IMR-90 (cell line): ENCODE data around the gene KLC4. TPM values are rescaled to one million over a fixed set of nuclear protein-coding genes. Genes with fewer than 3 reads are reported as not detected.

Experiments used
- ATAC-seq: fragments of 200-7000 bp; cut with Tn5 transposase; 2 replicates; pipeline ENCODE4 v1.9.1; 2020; ENCODE audit warnings: low read depth, mild to moderate bottlenecking, moderate library complexity
- BruUV-seq: library from RNA; stranded (reverse); fragments of 400-500 nt; replicated peaks from 2 replicates; lab custom pipeline; 2021; lab: Mats Ljungman, UMichigan
- CTCF ChIA-PET: fragments of 300-600 bp; formaldehyde crosslinking; extraction: SDS; loops from one replicate; lab custom pipeline; 2021; ENCODE audit warnings: antibody characterized with exemption; lab: Yijun Ruan, JAX
- POLR2A ChIA-PET: fragments of 300-600 bp; sonication (Branson Sonifier 250); formaldehyde crosslinking; loops from one replicate; lab custom pipeline; 2022; ENCODE audit warnings: antibody characterized with exemption; ENCODE audit not compliant: unreplicated experiment; lab: Charles Lee
- DNase-seq: peaks from one replicate; pipeline ENCODE4 v3.0.0; 2013
- H2AFZ ChIP-seq: replicated peaks from 2 replicates; pipeline ENCODE3; 2013; ENCODE audit warnings: low read length, mild to moderate bottlenecking; ENCODE audit not compliant: poor library complexity
- H2AK5ac ChIP-seq: 2 replicates; pipeline ENCODE4 v1.6.1; 2013; ENCODE audit warnings: low read depth, low read length, inconsistent platforms
- H2AK9ac ChIP-seq: replicated peaks from 2 replicates; pipeline ENCODE3; 2013; ENCODE audit warnings: mild to moderate bottlenecking, low read depth, low read length, moderate library complexity; ENCODE audit not compliant: poor library complexity
- H2BK120ac ChIP-seq: 2 replicates; pipeline ENCODE4 v1.6.1; 2013; ENCODE audit warnings: low read depth, low read length, inconsistent platforms
- H2BK15ac ChIP-seq: 3 replicates; pipeline ENCODE4 v1.6.1; 2013; ENCODE audit warnings: low read depth, low read length, inconsistent platforms
- H2BK20ac ChIP-seq: 2 replicates; pipeline ENCODE4 v1.6.1; 2013; ENCODE audit warnings: low read depth, mild to moderate bottlenecking, inconsistent platforms, low read length, moderate library complexity
- H2BK5ac ChIP-seq: 2 replicates; pipeline ENCODE4 v1.6.1; 2013; ENCODE audit warnings: mild to moderate bottlenecking, low read depth, low read length, inconsistent platforms; ENCODE audit not compliant: poor library complexity, severe bottlenecking
- H3K14ac ChIP-seq: replicated peaks from 2 replicates; pipeline ENCODE4 v1.6.1; 2013; ENCODE audit warnings: low read depth, low read length, inconsistent platforms
- H3K18ac ChIP-seq: 2 replicates; pipeline ENCODE4 v1.6.1; 2013; ENCODE audit warnings: low read depth, low read length, control low read depth
- H3K23ac ChIP-seq: 2 replicates; pipeline ENCODE4 v1.6.1; 2013; ENCODE audit warnings: low read depth, low read length, inconsistent platforms
- H3K27ac ChIP-seq: 2 replicates; pipeline ENCODE4 v1.5.1; 2013; ENCODE audit warnings: mild to moderate bottlenecking, control low read depth, low read length; ENCODE audit not compliant: insufficient read depth
- H3K27me3 ChIP-seq: 2 replicates; pipeline ENCODE4 v1.6.1; 2013; ENCODE audit warnings: low read length; ENCODE audit not compliant: control insufficient read depth, insufficient read depth
- H3K36me3 ChIP-seq: 2 replicates; pipeline ENCODE4 v1.6.1; 2013; ENCODE audit warnings: low read length, mixed read lengths; ENCODE audit not compliant: control insufficient read depth, insufficient read depth
- H3K4ac ChIP-seq: 2 replicates; pipeline ENCODE4 v1.6.1; 2013; ENCODE audit warnings: low read depth, low read length, inconsistent platforms
- H3K4me1 ChIP-seq: 2 replicates; pipeline ENCODE4 v1.6.1; 2013; ENCODE audit warnings: low read length, mixed read lengths; ENCODE audit not compliant: control insufficient read depth, insufficient read depth
- H3K4me2 ChIP-seq: 2 replicates; pipeline ENCODE4 v1.6.1; 2013; ENCODE audit warnings: low read depth, mild to moderate bottlenecking, control low read depth, low read length, moderate library complexity
- H3K4me3 ChIP-seq: 2 replicates; pipeline ENCODE4 v1.5.1; 2013; ENCODE audit warnings: low read depth, mild to moderate bottlenecking, control low read depth, low read length, moderate library complexity; ENCODE audit not compliant: insufficient read depth
- H3K56ac ChIP-seq: 2 replicates; pipeline ENCODE4 v1.6.1; 2013; ENCODE audit warnings: low read length, inconsistent platforms; ENCODE audit not compliant: insufficient read depth; ENCODE audit errors: extremely low read depth
- H3K79me1 ChIP-seq, 2 experiments: 2 replicates each; pipeline ENCODE4 v1.6.1; 2013; ENCODE audit warnings: low read length in 2 of 2, inconsistent platforms in 1 of 2, low read depth in 1 of 2
- H3K9ac ChIP-seq: 2 replicates; pipeline ENCODE4 v1.6.1; 2013; ENCODE audit warnings: low read depth, low read length, control low read depth
- H3K9me1 ChIP-seq: 2 replicates; pipeline ENCODE4 v1.6.1; 2013; ENCODE audit warnings: low read length, inconsistent platforms; ENCODE audit not compliant: insufficient read depth
- H3K9me3 ChIP-seq: 2 replicates; pipeline ENCODE4 v1.6.1; 2013; ENCODE audit warnings: low read length; ENCODE audit not compliant: control insufficient read depth, insufficient read depth
- H4K20me1 ChIP-seq: 2 replicates; pipeline ENCODE4 v1.6.1; 2013; ENCODE audit warnings: low read length, inconsistent platforms; ENCODE audit not compliant: insufficient read depth
- H4K5ac ChIP-seq: 2 replicates; pipeline ENCODE4 v1.6.1; 2013; ENCODE audit warnings: mild to moderate bottlenecking, low read depth, low read length, control low read depth
- H4K8ac ChIP-seq, 2 experiments: 2 replicates each; pipeline ENCODE4 v1.6.1; 2013; ENCODE audit warnings: low read depth in 2 of 2, low read length in 2 of 2, control low read depth in 1 of 2, inconsistent platforms in 1 of 2
- H4K91ac ChIP-seq: 2 replicates; pipeline ENCODE4 v1.6.1; 2013; ENCODE audit warnings: low read depth, low read length, inconsistent platforms; ENCODE audit not compliant: insufficient read depth
- BHLHE40 ChIP-seq: fragments of 150-350 bp; IDR thresholded peaks from 2 replicates; pipeline ENCODE4 v1.6.1; 2016; ENCODE audit warnings: mild to moderate bottlenecking, low read depth, low read length
- CEBPB ChIP-seq: IDR thresholded peaks from 2 replicates; pipeline ENCODE4 v1.6.1; 2012; ENCODE audit warnings: low read depth, low read length, improper control_type of control experiment
- CHD1 ChIP-seq: IDR thresholded peaks from 2 replicates; pipeline ENCODE4 v1.6.1; 2012; ENCODE audit warnings: low read depth, low read length, improper control_type of control experiment
- CTCF ChIP-seq: conservative IDR thresholded peaks from 2 replicates; pipeline ENCODE4 v1.5.1; 2012; ENCODE audit warnings: mild to moderate bottlenecking, low read depth, low read length, improper control_type of control experiment
- ELK1 ChIP-seq: fragments of 150-350 bp; IDR thresholded peaks from 2 replicates; pipeline ENCODE4 v1.6.1; 2016; ENCODE audit warnings: low read depth, mild to moderate bottlenecking, low read length, moderate library complexity, borderline replicate concordance
- FOS ChIP-seq: fragments of 150-350 bp; IDR thresholded peaks from 2 replicates; pipeline ENCODE4 v1.6.1; 2016; ENCODE audit warnings: low read depth, low read length
- MAFK ChIP-seq: IDR thresholded peaks from 2 replicates; pipeline ENCODE4 v1.6.1; 2012; ENCODE audit warnings: low read depth, low read length, improper control_type of control experiment
- MAZ ChIP-seq: IDR thresholded peaks from 2 replicates; pipeline ENCODE4 v1.6.1; 2012; ENCODE audit warnings: low read depth, mild to moderate bottlenecking, low read length, improper control_type of control experiment, moderate library complexity, borderline replicate concordance
- NFE2L2 ChIP-seq: fragments of 150-350 bp; IDR thresholded peaks from 2 replicates; pipeline ENCODE4 v1.6.1; 2016; ENCODE audit warnings: low read depth, mild to moderate bottlenecking, low read length
- POLR2A ChIP-seq: IDR thresholded peaks from 2 replicates; pipeline ENCODE4 v1.6.1; 2012; ENCODE audit warnings: mild to moderate bottlenecking, low read depth, low read length
- RAD21 ChIP-seq: IDR thresholded peaks from 2 replicates; pipeline ENCODE4 v1.6.1; 2012; ENCODE audit warnings: low read length, improper control_type of control experiment
- RCOR1 ChIP-seq: IDR thresholded peaks from 2 replicates; pipeline ENCODE4 v1.6.1; 2012; ENCODE audit warnings: mild to moderate bottlenecking, low read length, improper control_type of control experiment; ENCODE audit not compliant: insufficient replicate concordance
- RFX5 ChIP-seq: IDR thresholded peaks from 2 replicates; pipeline ENCODE4 v1.8.0; 2012; ENCODE audit warnings: low read depth, mild to moderate bottlenecking, low read length, moderate library complexity
- SMC3 ChIP-seq: fragments of 150-350 bp; IDR thresholded peaks from 2 replicates; pipeline ENCODE4 v1.6.1; 2016; ENCODE audit warnings: low read depth, mild to moderate bottlenecking, antibody characterized with exemption, low read length, moderate library complexity
- USF2 ChIP-seq: fragments of 150-350 bp; IDR thresholded peaks from 2 replicates; pipeline ENCODE4 v1.6.1; 2017; ENCODE audit warnings: mild to moderate bottlenecking, antibody characterized with exemption, low read length, low read depth
- WGBS, 2 experiments: methylation state at CpG; one replicate each; pipeline versions ENCODE4 v1.1.5 to v1.1.7; 2013; ENCODE audit warnings: missing lambda C conversion rate in 2 of 2; ENCODE audit not compliant: insufficient read length in 1 of 2; ENCODE audit errors: extremely low coverage in 2 of 2; 5-methylcytosine and 5-hydroxymethylcytosine counted together
- dilution Hi-C: fragments of 300-500 bp; cut with HindIII; formaldehyde crosslinking; loops from one replicate; pipeline ENCODE4 v1.14.3; 2018; ENCODE audit warnings: low sequenced_read_pairs; ENCODE audit not compliant: unreplicated experiment
- in situ Hi-C: fragments of 300-500 bp; cut with MboI; formaldehyde crosslinking; loops from 3 replicates; pipeline ENCODE4 v1.14.3; 2019; ENCODE audit warnings: low sequenced_read_pairs, inconsistent platforms, mixed read lengths
- intact Hi-C: fragments of 100-400 bp; cut with micrococcal nuclease; formaldehyde crosslinking; loops from 2 replicates; pipeline ENCODE4 v1.10.0; 2022
- polyA plus RNA-seq, 3 experiments: library from polyadenylated mRNA; depleted of rRNA; stranded (reverse); fragments of >200 nt; gene quantifications; 2 replicates each; pipeline ENCODE4 v1.2.3, GENCODE V29; 2012; ENCODE audit warnings: low replicate concordance in 1 of 3
- total RNA-seq: library from RNA; depleted of rRNA; stranded (reverse); fragments of >200 nt; gene quantifications from 2 replicates; pipeline ENCODE4 v1.2.3, GENCODE V29; 2012

Gene KLC4
- total and polyA plus RNA-seq, 2 of the 4 experiments (the other 2 are of a cell fraction): 10.9 to 13.0 TPM

- 0% methylated on average over 1 of the region's 8 CpGs; no CpG with 5 or more reads in 1 of the 2 experiments for WGBS, 2 experiments
- H3K9ac ChIP-seq: peak overlapping the region; percentile 92
- peaks cover 29% of the 10 kb centered on the region for H3K4me1 ChIP-seq
- peak overlapping the region; percentile 76 for H2BK120ac ChIP-seq
- in situ Hi-C loops (loop anchor here (5.0 kb wide), 1 partner anchor 50 kb away; no protein-coding TSS in a partner anchor), dilution Hi-C loops (no loop called here), intact Hi-C loops (loop anchor here (2.0 kb wide), 1 partner anchor 13 kb away; no protein-coding TSS in a partner anchor)
- H3K14ac ChIP-seq: peak overlapping the region; percentile 97
- H2AFZ ChIP-seq: peak overlapping the region; percentile 93
- peak overlapping the region; percentile 93 for H3K4me2 ChIP-seq
- H3K56ac ChIP-seq: peak overlapping the region; percentile 78; the same call in 1 of the 2 replicates
- ATAC-seq (no peak), DNase-seq (no peak)
- H3K9me3 ChIP-seq: no peaks in the 10 kb centered on the region
- H2AK5ac ChIP-seq: peak overlapping the region; percentile 68
- peak overlapping the region; percentile 59; the same call in 1 of the 2 replicates for H2BK20ac ChIP-seq
- peak overlapping the region; percentile 93 for H3K23ac ChIP-seq
- H3K4ac ChIP-seq: peak overlapping the region; percentile 86
- POLR2A ChIA-PET: no interaction called here
- H2BK5ac ChIP-seq: peak overlapping the region; percentile 84
- peaks cover 13 to 61% of the 10 kb centered on the region in 2 experiments for H3K79me1 ChIP-seq
- CTCF ChIA-PET: interaction anchor here (0.7 kb wide), 1 partner anchor 42 kb away, joined by 3 read pairs; no protein-coding TSS in a partner anchor
- H4K8ac ChIP-seq: peak overlapping the region; percentile 35 to 73; a peak in 3 of 4 replicates
- peak overlapping the region; percentile 41 for H4K5ac ChIP-seq
- peak overlapping the region; percentile 77 for H3K27ac ChIP-seq
- peak overlapping the region; percentile 47; the same call in 1 of the 3 replicates for H2BK15ac ChIP-seq
- H3K18ac ChIP-seq: peak overlapping the region; percentile 72
- H2AK9ac ChIP-seq: peak overlapping the region; percentile 93
- peaks cover 5% of the 10 kb centered on the region; the same call in 1 of the 2 replicates for H3K36me3 ChIP-seq
- BruUV-seq: no TSS peak
- peak overlapping the region; percentile 75 for H4K91ac ChIP-seq
- H4K20me1 ChIP-seq: peaks cover 28% of the 10 kb centered on the region
- H3K4me3 ChIP-seq: peak overlapping the region; percentile 76
- no peaks in the 10 kb centered on the region for H3K27me3 ChIP-seq
- peaks cover 18% of the 10 kb centered on the region for H3K9me1 ChIP-seq
- TF ChIP-seq FOS (no peak), BHLHE40 (no peak), CHD1 (no peak; the same call in 1 of the 2 replicates), ELK1 (no peak), NFE2L2 (no peak), CTCF (no peak), RAD21 (no peak), RFX5 (no peak), MAZ (no peak), POLR2A (no peak), MAFK (no peak), RCOR1 (no peak), USF2 (no peak), CEBPB (no peak), SMC3 (no peak)
These were observed 17.9 kb downstream of the KLC4 start for GRCh38 chr6:43077333-43077809.
